CD4-positive, alpha-beta T cell (primary cell): Measurements from ENCODE around the gene LMNB1. TPM values are rescaled to one million over a fixed set of nuclear protein-coding genes. Genes with fewer than 3 reads are reported as not detected.

Source experiments
- ATAC-seq: fragments of 200-7000 bp; cut with Tn5 transposase; one replicate; pipeline ENCODE4 v1.10.0; 2022; ENCODE audit warnings: mild to moderate bottlenecking; ENCODE audit not compliant: poor library complexity
- CTCF ChIA-PET: fragments of 350-600 bp; sonication (Branson Sonifier 250); formaldehyde crosslinking; loops from one replicate; lab custom pipeline; 2021; ENCODE audit warnings: antibody characterized with exemption, inconsistent platforms; lab: Charles Lee
- POLR2A ChIA-PET: fragments of 350-600 bp; sonication (Branson Sonifier 250); formaldehyde crosslinking; loops from one replicate; lab custom pipeline; 2021; ENCODE audit warnings: antibody characterized with exemption, inconsistent platforms; lab: Charles Lee
- DNase-seq, 14 experiments: peaks; one replicate each; pipeline ENCODE4 v3.0.0-alpha.2; 2013 to 2020; ENCODE audit warnings: mixed read lengths in 2 of 14
- H3K27ac ChIP-seq, 2 donors: one replicate each; pipeline versions ENCODE4 v1.5.1 to v1.7.0; 2013; ENCODE audit warnings: low read length in 2 of 2, low read depth in 1 of 2, mild to moderate bottlenecking in 1 of 2
- H3K27me3 ChIP-seq, 2 experiments: 1 replicate in 1 of 2; 2 replicates in 1 of 2; pipeline versions ENCODE4 v1.6.1 to v1.7.0; 2013; ENCODE audit warnings: low read length in 2 of 2, control low read depth in 1 of 2, mild to moderate bottlenecking in 1 of 2, moderate library complexity in 1 of 2; ENCODE audit not compliant: insufficient read depth in 2 of 2, control insufficient read depth in 1 of 2
- H3K36me3 ChIP-seq: one replicate; pipeline ENCODE4 v1.6.1; 2013; ENCODE audit warnings: low read length, control low read depth; ENCODE audit not compliant: insufficient read depth
- H3K4me1 ChIP-seq: one replicate; pipeline ENCODE4 v1.6.1; 2013; ENCODE audit warnings: low read length, control low read depth; ENCODE audit not compliant: insufficient read depth
- H3K4me3 ChIP-seq: one replicate; pipeline ENCODE4 v1.5.1; 2013; ENCODE audit warnings: mild to moderate bottlenecking, low read length, moderate library complexity
- H3K9me3 ChIP-seq, 2 experiments: 1 replicate in 1 of 2; 2 replicates in 1 of 2; pipeline versions ENCODE4 v1.6.1 to v1.7.0; 2013; ENCODE audit warnings: low read length in 2 of 2, mild to moderate bottlenecking in 2 of 2, control low read depth in 1 of 2, moderate library complexity in 1 of 2; ENCODE audit not compliant: control insufficient read depth in 1 of 2, insufficient read depth in 1 of 2
- H3K27ac Mint-ChIP-seq: one replicate; pipeline ENCODE4 v1.8.0; 2020; ENCODE audit warnings: mixed read lengths
- H3K27me3 Mint-ChIP-seq: one replicate; pipeline ENCODE4 v1.8.0; 2021; ENCODE audit warnings: mixed read lengths
- H3K36me3 Mint-ChIP-seq: one replicate; pipeline ENCODE4 v1.8.0; 2021; ENCODE audit warnings: low read depth, mixed read lengths
- H3K4me1 Mint-ChIP-seq: one replicate; pipeline ENCODE4 v1.8.0; 2021; ENCODE audit warnings: low read depth, mixed read lengths
- H3K4me3 Mint-ChIP-seq: one replicate; pipeline ENCODE4 v1.8.0; 2020; ENCODE audit warnings: mild to moderate bottlenecking, mixed read lengths
- H3K9me3 Mint-ChIP-seq: one replicate; pipeline ENCODE4 v1.8.0; 2020; ENCODE audit warnings: mixed read lengths
- CTCF ChIP-seq: fragments of 200-600 bp; IDR thresholded peaks from one replicate; pipeline ENCODE4 v1.8.0; 2022; ENCODE audit warnings: antibody characterized with exemption, mild to moderate bottlenecking
- intact Hi-C, 2 experiments: fragments of 100-400 bp; cut with DNase I in 1 of 2; cut with micrococcal nuclease in 1 of 2; formaldehyde crosslinking; loops; one replicate each; pipeline versions ENCODE4 v1.15.1 to v1.9.0; 2023 to 2025; cut with DNase I, micrococcal nuclease
- total RNA-seq, 174 experiments: library from RNA in 2 of 174; stranded (reverse) in 2 of 174; gene quantifications; one replicate each; pipeline ENCODE4 v1.2.3 and lab custom pipeline; 2021 to 2026

Gene LMNB1
- total RNA-seq, 2 experiments from 2014 or later: 30.6 to 31.1 TPM

- ChIA-PET CTCF (no interaction called here), POLR2A (interaction anchor here (1.1 kb wide), 1 partner anchor 30 kb away, joined by 3 read pairs; no protein-coding TSS in a partner anchor)
- no peak for ATAC-seq
- Histone ChIP-seq H3K27me3 (no peaks in the 10 kb centered on the region), H3K27ac (no peak overlapping the region), H3K4me3 (no peak overlapping the region), H3K9me3 (no peaks in the 10 kb centered on the region), H3K4me1 (no peaks in the 10 kb centered on the region), H3K36me3 (no peaks in the 10 kb centered on the region)
- no peaks in the 10 kb centered on the region for H3K9me3 Mint-ChIP-seq
- H3K27me3 Mint-ChIP-seq: no peaks in the 10 kb centered on the region
- no peak for TF ChIP-seq CTCF
- no peaks in the 10 kb centered on the region for H3K4me1 Mint-ChIP-seq
- H3K27ac Mint-ChIP-seq: no peak overlapping the region
- intact Hi-C loops: no loop called here
- H3K4me3 Mint-ChIP-seq: no peak overlapping the region
- no peak for DNase-seq
- no peaks in the 10 kb centered on the region for H3K36me3 Mint-ChIP-seq
Observed at GRCh38 chr5:126884269-126884819, 107.4 kb downstream of the LMNB1 start.

Other genes starting within 250 kb of the LMNB1 start
- 1 to 10 TPM; 1.6 to 2.1 TPM for gene ALDH7A1, start 181.9 kb upstream of the LMNB1 start, total RNA-seq
- gene PHAX, start 176.2 kb upstream of the LMNB1 start, total RNA-seq: 10 to 100 TPM; 31.2 to 32.9 TPM